ENCODE measurements around the gene MS4A8. TPM values are rescaled to one million over a fixed set of nuclear protein-coding genes. Genes with fewer than 3 reads are reported as not detected.

MS4A8 gene
- total and polyA plus RNA-seq, 2 of the 13 experiments (the other 11 are each of a cell fraction or from before 2014, with no cell fraction given): not detected

DNA sequence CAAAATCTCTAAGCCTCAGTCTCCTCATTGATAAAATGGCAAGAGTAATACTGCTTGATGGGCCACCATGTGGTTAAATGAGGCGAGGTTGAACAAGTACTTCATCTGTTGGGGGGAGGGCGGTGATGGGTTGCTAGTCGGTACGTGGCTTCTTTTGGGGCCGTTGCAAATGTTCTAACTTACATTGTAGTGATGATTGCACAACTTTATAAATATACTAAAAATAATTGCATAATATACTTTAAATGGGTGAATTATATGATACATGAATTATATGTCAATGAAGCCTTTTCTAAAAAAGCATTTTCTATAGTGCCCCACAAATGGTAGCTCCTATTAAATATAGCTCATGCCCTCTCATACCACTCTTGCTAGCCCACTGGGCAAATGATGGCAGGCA, 6.5 kb downstream of the MS4A8 start:
- DNase-seq (ENCODE audit: low spot score) (no peak), ATAC-seq (no peak), FAIRE-seq (no peak)
- no peak overlapping the region for H2AFZ ChIP-seq (ENCODE audit: low read length)
- no peak for TF ChIP-seq ZMYM3 (CRISPR knock-in tag; IDR thresholded peaks at IDR 0.05)
- POLR2A ChIA-PET: no interaction called here
- no peaks in the 10 kb centered on the region for H3K9me3 ChIP-seq (ENCODE audit: low read length)
- H3K79me2 ChIP-seq (ENCODE audit: insufficient read depth, low read length): no peaks in the 10 kb centered on the region
- no peaks in the 10 kb centered on the region for H3K4me1 ChIP-seq (ENCODE audit: insufficient read depth, low read length)
- CTCF ChIA-PET (ENCODE audit: low intra/inter-chr PET ratio, low total read pairs): no interaction called here
- BruUV-seq (replicated peaks): no TSS peak
- peaks cover 0 to 13% of the 10 kb centered on the region in 2 experiments; a peak in 1 of 5 replicates for H3K27me3 ChIP-seq (ENCODE audit: control insufficient read depth in 1 of 2, insufficient read depth in 2 of 2, low read length in 2 of 2)
- 26% methylated on average over 5 of the region's 5 CpGs for WGBS (ENCODE audit: low lambda C conversion rate)
- in situ Hi-C loops (cut with HindIII; ENCODE audit: extremely low pct_ligation_motif_present, low pct_unique_long_range_greater_than_20kb) (no loop called here), intact Hi-C loops (cut with micrococcal nuclease; ENCODE audit: unreplicated experiment) (no loop called here)
- no peaks in the 10 kb centered on the region for H4K20me1 ChIP-seq (ENCODE audit: insufficient read depth, low read length)
- H3K27ac ChIP-seq (ENCODE audit: extremely low read length, insufficient read depth, low read length): no peak overlapping the region
- no peak overlapping the region for H3K9ac ChIP-seq (ENCODE audit: insufficient read depth, low read depth, low read length)
- H3K36me3 ChIP-seq (replicated peaks in 1 of 2; ENCODE audit: control insufficient read depth in 1 of 2, insufficient read depth in 2 of 2, low read length in 2 of 2): no peaks in the 10 kb centered on the region
- H3K4me3 ChIP-seq (replicated peaks in 1 of 3; ENCODE audit: insufficient read depth in 1 of 3, low read depth in 2 of 3, low read length in 3 of 3): no peak overlapping the region
- no peak overlapping the region for H3K4me2 ChIP-seq (ENCODE audit: low read depth, low read length)

DNA sequence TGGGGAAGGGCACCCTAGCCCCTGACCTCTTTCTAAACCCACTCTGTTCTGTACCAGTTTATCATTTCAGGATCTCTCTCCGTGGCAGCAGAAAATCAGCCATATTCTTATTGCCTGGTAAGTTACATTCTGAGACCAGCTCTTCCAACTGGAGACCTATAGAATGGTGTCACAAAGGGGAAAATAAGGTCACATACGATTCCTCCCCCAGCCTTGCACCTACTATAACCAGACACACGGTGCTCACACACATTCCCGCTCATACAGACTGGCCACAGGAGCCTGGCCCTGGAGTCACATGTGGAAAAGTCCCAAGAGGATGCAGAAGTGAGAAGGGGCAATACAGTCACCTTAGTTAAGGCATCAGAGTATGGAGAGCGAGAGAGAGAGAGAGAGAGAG, 7.5 kb downstream of the MS4A8 start:
- BruUV-seq (replicated peaks): no TSS peak
- in situ Hi-C loops (cut with HindIII; ENCODE audit: extremely low pct_ligation_motif_present, low pct_unique_long_range_greater_than_20kb) (no loop called here), intact Hi-C loops (cut with micrococcal nuclease; ENCODE audit: unreplicated experiment) (no loop called here)
- Histone ChIP-seq H3K4me3 (replicated peaks in 1 of 3; ENCODE audit: insufficient read depth in 1 of 3, low read depth in 2 of 3, low read length in 3 of 3) (no peak overlapping the region), H3K4me1 (ENCODE audit: insufficient read depth, low read length) (no peaks in the 10 kb centered on the region), H3K9me3 (ENCODE audit: low read length) (no peaks in the 10 kb centered on the region), H3K79me2 (ENCODE audit: insufficient read depth, low read length) (no peaks in the 10 kb centered on the region), H4K20me1 (ENCODE audit: insufficient read depth, low read length) (no peaks in the 10 kb centered on the region), H3K27ac (ENCODE audit: extremely low read length, insufficient read depth, low read length) (no peak overlapping the region), H3K36me3 (replicated peaks in 1 of 2; ENCODE audit: control insufficient read depth in 1 of 2, insufficient read depth in 2 of 2, low read length in 2 of 2) (no peaks in the 10 kb centered on the region), H3K4me2 (ENCODE audit: low read depth, low read length) (no peak overlapping the region), H3K27me3 (ENCODE audit: control insufficient read depth in 1 of 2, insufficient read depth in 2 of 2, low read length in 2 of 2) (peaks cover 0 to 14% of the 10 kb centered on the region in 2 experiments; a peak in 1 of 5 replicates), H2AFZ (ENCODE audit: low read length) (no peak overlapping the region), H3K9ac (ENCODE audit: insufficient read depth, low read depth, low read length) (no peak overlapping the region)
- ChIA-PET POLR2A (no interaction called here), CTCF (ENCODE audit: low intra/inter-chr PET ratio, low total read pairs) (no interaction called here)
- no peak for FAIRE-seq
- ATAC-seq: no peak
- 2% methylated on average over 5 of the region's 5 CpGs for WGBS (ENCODE audit: low lambda C conversion rate)
- DNase-seq (ENCODE audit: low spot score): no peak
- TF ChIP-seq, protein P1, sequence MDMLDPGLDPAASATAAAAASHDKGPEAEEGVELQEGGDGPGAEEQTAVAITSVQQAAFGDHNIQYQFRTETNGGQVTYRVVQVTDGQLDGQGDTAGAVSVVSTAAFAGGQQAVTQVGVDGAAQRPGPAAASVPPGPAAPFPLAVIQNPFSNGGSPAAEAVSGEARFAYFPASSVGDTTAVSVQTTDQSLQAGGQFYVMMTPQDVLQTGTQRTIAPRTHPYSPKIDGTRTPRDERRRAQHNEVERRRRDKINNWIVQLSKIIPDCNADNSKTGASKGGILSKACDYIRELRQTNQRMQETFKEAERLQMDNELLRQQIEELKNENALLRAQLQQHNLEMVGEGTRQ (IDR thresholded peaks at IDR 0.05; ENCODE audit: low read depth, low read length): no peak
- TF ChIP-seq, protein P1 (CRISPR knock-in tag; IDR thresholded peaks at IDR 0.05; ENCODE audit: borderline replicate concordance): no peak
- no peak for TF ChIP-seq ETV5 (CRISPR knock-in tag; IDR thresholded peaks at IDR 0.05; ENCODE audit: borderline replicate concordance)
- TF ChIP-seq ZNF569 (CRISPR knock-in tag; IDR thresholded peaks at IDR 0.05; ENCODE audit: borderline replicate concordance): no peak
- TF ChIP-seq ELF3 (CRISPR knock-in tag; IDR thresholded peaks at IDR 0.05): no peak
- TF ChIP-seq ZBTB38 (CRISPR knock-in tag; IDR thresholded peaks at IDR 0.05): no peak
- TF ChIP-seq DNMT3B (CRISPR knock-in tag; conservative IDR thresholded peaks at IDR 0.05): no peak
- no peak for TF ChIP-seq ONECUT2 (CRISPR knock-in tag; IDR thresholded peaks at IDR 0.05)
- TF ChIP-seq SALL2 (CRISPR knock-in tag; IDR thresholded peaks at IDR 0.05): no peak
- no peak for TF ChIP-seq EED (CRISPR knock-in tag; IDR thresholded peaks at IDR 0.05)
- TF ChIP-seq POLR2A (IDR thresholded peaks at IDR 0.05; ENCODE audit: insufficient read depth in 1 of 2, low read depth in 2 of 2, low read length in 2 of 2): no peak
- TF ChIP-seq ZNF781 (CRISPR knock-in tag; IDR thresholded peaks at IDR 0.05; ENCODE audit: borderline replicate concordance, not compliant biosample characterization): no peak
- no peak for TF ChIP-seq ZNF33B (CRISPR knock-in tag; IDR thresholded peaks at IDR 0.05)
- no peak for TF ChIP-seq ZNF564 (CRISPR knock-in tag; IDR thresholded peaks at IDR 0.05)
- TF ChIP-seq CREM (IDR thresholded peaks at IDR 0.05): no peak
- no peak for TF ChIP-seq CREM (CRISPR knock-in tag; IDR thresholded peaks at IDR 0.05)
- no peak for TF ChIP-seq MTF2 (CRISPR knock-in tag; IDR thresholded peaks at IDR 0.05; ENCODE audit: borderline replicate concordance)
- TF ChIP-seq, protein P2, sequence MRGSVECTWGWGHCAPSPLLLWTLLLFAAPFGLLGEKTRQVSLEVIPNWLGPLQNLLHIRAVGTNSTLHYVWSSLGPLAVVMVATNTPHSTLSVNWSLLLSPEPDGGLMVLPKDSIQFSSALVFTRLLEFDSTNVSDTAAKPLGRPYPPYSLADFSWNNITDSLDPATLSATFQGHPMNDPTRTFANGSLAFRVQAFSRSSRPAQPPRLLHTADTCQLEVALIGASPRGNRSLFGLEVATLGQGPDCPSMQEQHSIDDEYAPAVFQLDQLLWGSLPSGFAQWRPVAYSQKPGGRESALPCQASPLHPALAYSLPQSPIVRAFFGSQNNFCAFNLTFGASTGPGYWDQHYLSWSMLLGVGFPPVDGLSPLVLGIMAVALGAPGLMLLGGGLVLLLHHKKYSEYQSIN (CRISPR knock-in tag; IDR thresholded peaks at IDR 0.05; ENCODE audit: borderline replicate concordance): no peak
